Activated B cell treated with CpG ODN at 0.5 μM for 24 hours (primary cell): ENCODE measurements around the gene OR52A5. TPM values are rescaled to one million over a fixed set of nuclear protein-coding genes. Genes with fewer than 3 reads are reported as not detected.

Source experiments
- ATAC-seq: fragments of 200-7000 bp; cut with Tn5 transposase; one replicate; pipeline ENCODE4 v1.10.0; 2021; ENCODE audit warnings: low read depth, mild to moderate bottlenecking, moderate library complexity
- CTCF ChIA-PET: fragments of 350-600 bp; sonication (Branson Sonifier 250); formaldehyde crosslinking; loops from one replicate; lab custom pipeline; 2021; ENCODE audit warnings: antibody characterized with exemption; lab: Charles Lee
- POLR2A ChIA-PET: fragments of 350-600 bp; sonication (Branson Sonifier 250); formaldehyde crosslinking; loops from one replicate; lab custom pipeline; 2021; ENCODE audit warnings: antibody characterized with exemption; lab: Charles Lee
- DNase-seq: peaks from one replicate; pipeline ENCODE4 v3.0.0; 2022
- H3K27ac Mint-ChIP-seq: one replicate; pipeline ENCODE4 v1.8.0; 2020; ENCODE audit warnings: mixed read lengths
- H3K27me3 Mint-ChIP-seq: one replicate; pipeline ENCODE4 v1.8.0; 2021; ENCODE audit warnings: mixed read lengths
- H3K36me3 Mint-ChIP-seq: one replicate; pipeline ENCODE4 v1.8.0; 2021; ENCODE audit warnings: low read depth, mixed read lengths
- H3K4me1 Mint-ChIP-seq: one replicate; pipeline ENCODE4 v1.8.0; 2021; ENCODE audit warnings: mixed read lengths
- H3K4me3 Mint-ChIP-seq: one replicate; pipeline ENCODE4 v1.8.0; 2020; ENCODE audit warnings: mild to moderate bottlenecking, mixed read lengths
- H3K9me3 Mint-ChIP-seq: one replicate; pipeline ENCODE4 v1.8.0; 2020; ENCODE audit warnings: mixed read lengths
- CTCF ChIP-seq: fragments of 200-600 bp; IDR thresholded peaks from one replicate; pipeline ENCODE4 v1.8.0; 2022; ENCODE audit warnings: antibody characterized with exemption, mild to moderate bottlenecking
- intact Hi-C: fragments of 100-400 bp; cut with micrococcal nuclease; formaldehyde crosslinking; loops from one replicate; pipeline ENCODE4 v1.15.1; 2024
- total RNA-seq: library from RNA; stranded (reverse); gene quantifications from 2 replicates; pipeline ENCODE4 v1.2.3, GENCODE V29; 2022

The OR52A5 gene
- total RNA-seq, 1 donor from 2014 or later: not detected

- intact Hi-C loops: no loop called here
- TF ChIP-seq CTCF: no peak
- no peak for ATAC-seq
- ChIA-PET POLR2A (no interaction called here), CTCF (no interaction called here)
- H3K4me1 Mint-ChIP-seq: no peaks in the 10 kb centered on the region
- no peak overlapping the region for H3K27ac Mint-ChIP-seq
- H3K36me3 Mint-ChIP-seq: no peaks in the 10 kb centered on the region
- H3K27me3 Mint-ChIP-seq: no peaks in the 10 kb centered on the region
- no peak for DNase-seq
- no peak overlapping the region for H3K4me3 Mint-ChIP-seq
- no peaks in the 10 kb centered on the region for H3K9me3 Mint-ChIP-seq
Measured at GRCh38 chr11:5103066-5103465, 35.1 kb downstream of the OR52A5 start.

GRCh38 chr11:5102246-5102645, 35.9 kb downstream of the OR52A5 start:
- no peaks in the 10 kb centered on the region for H3K9me3 Mint-ChIP-seq

DNA sequence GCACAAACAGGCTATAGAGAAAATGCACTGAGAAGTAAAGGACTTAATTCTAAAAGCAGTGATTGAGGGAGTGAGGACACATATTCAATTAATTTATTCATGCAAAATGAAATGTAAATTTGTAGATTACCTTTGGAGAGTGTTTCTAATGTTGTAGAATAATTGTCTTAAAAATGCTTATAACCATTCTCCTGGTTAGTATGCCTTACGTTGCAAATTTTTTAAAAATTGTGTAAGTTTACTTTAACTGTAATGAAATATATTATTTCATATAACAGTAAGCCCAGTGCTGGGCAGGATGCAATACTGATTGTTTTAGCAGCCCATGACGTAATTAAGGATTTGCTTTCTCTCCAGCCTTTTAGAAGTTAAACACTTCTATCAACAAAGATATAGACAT, 42.1 kb downstream of the OR52A5 start:
- ATAC-seq: no peak
- Mint-ChIP-seq H3K4me1 (no peaks in the 10 kb centered on the region), H3K36me3 (no peaks in the 10 kb centered on the region), H3K27ac (no peak overlapping the region), H3K9me3 (no peaks in the 10 kb centered on the region), H3K4me3 (no peak overlapping the region), H3K27me3 (no peaks in the 10 kb centered on the region)
- POLR2A ChIA-PET: no interaction called here
- CTCF ChIA-PET: no interaction called here
- intact Hi-C loops: no loop called here
- no peak for TF ChIP-seq CTCF
- DNase-seq: no peak

More at GRCh38 chr11:5102246-5102645, 35.9 kb downstream of the OR52A5 start:
- intact Hi-C loops: no loop called here
- H3K27me3 Mint-ChIP-seq: no peaks in the 10 kb centered on the region
- no peak overlapping the region for H3K27ac Mint-ChIP-seq
- TF ChIP-seq CTCF: no peak
- CTCF ChIA-PET: no interaction called here
- H3K36me3 Mint-ChIP-seq: no peaks in the 10 kb centered on the region
- H3K4me3 Mint-ChIP-seq: no peak overlapping the region
- DNase-seq (no peak), ATAC-seq (no peak)
- POLR2A ChIA-PET: no interaction called here
- H3K4me1 Mint-ChIP-seq: no peaks in the 10 kb centered on the region

DNA sequence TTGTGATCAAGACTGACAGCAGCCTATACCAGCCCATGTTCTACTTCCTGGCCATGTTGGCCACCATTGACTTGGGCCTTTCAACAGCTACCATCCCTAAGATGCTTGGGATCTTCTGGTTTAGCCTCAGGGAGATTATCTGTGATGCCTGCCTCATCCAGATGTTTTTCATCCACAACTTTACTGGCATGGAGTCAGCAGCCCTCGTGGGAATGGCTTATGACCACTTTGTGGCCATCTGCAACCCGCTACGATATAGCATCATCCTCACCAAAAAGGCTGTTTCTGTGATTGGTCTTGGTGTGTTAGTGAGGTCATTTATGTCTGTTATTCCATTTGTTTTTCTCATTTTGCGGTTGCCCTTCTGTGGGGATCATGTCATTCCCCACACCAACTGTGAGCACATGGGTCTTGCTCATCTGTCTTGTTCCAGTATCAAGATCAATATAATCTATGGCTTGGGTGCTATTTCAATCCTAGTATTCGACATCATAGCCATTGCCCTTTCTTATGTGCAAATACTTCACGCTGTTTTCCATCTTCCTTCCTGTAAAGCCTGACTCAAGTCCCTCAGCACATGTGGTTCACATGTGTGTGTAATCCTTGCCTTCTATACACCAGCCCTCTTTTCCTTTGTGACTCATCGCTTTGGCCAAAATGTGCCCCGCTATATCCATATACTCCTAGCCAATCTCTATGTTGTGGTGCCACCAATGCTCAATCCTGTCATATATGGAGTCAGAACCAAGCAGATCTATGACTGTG, 45.2 kb downstream of the OR52A5 start:
- no peaks in the 10 kb centered on the region for H3K4me1 Mint-ChIP-seq
- ChIA-PET CTCF (no interaction called here), POLR2A (no interaction called here)
- no peak for TF ChIP-seq CTCF
- no peaks in the 10 kb centered on the region for H3K27me3 Mint-ChIP-seq
- DNase-seq (no peak), ATAC-seq (no peak)
- no peaks in the 10 kb centered on the region for H3K9me3 Mint-ChIP-seq
- no peak overlapping the region for H3K4me3 Mint-ChIP-seq
- H3K36me3 Mint-ChIP-seq: no peaks in the 10 kb centered on the region
- H3K27ac Mint-ChIP-seq: no peak overlapping the region
- intact Hi-C loops: no loop called here

DNA sequence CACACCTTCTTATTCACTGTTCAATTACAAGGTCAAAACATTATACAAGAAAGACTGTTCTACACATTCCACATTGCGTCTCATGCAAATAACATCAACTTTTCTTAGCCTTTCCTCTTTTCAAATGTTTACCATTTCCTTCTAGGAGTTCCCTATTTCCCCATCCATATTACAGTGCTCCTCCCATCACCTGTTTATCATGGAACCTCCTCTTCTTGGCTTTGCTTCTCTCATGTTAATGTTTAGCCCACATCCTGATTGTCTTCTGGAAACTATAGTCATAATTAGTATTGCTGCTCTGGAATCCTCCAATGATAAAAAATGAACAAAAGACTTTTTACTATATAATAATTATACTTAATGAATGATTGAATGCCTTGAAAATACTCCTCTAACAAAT, 47.5 kb downstream of the OR52A5 start:
- intact Hi-C loops: no loop called here
- Mint-ChIP-seq H3K36me3 (no peaks in the 10 kb centered on the region), H3K9me3 (no peaks in the 10 kb centered on the region), H3K27ac (no peak overlapping the region), H3K27me3 (no peaks in the 10 kb centered on the region), H3K4me1 (no peaks in the 10 kb centered on the region), H3K4me3 (no peak overlapping the region)
- no peak for TF ChIP-seq CTCF
- ChIA-PET POLR2A (no interaction called here), CTCF (no interaction called here)
- ATAC-seq: no peak
- no peak for DNase-seq
